Measurements from ENCODE around the gene BTG4.

BTG4 gene

GRCh38 chr11:111479666-111480065 is 32.5 kb downstream of the BTG4 start:
- DNase-seq, result no peak

DNA sequence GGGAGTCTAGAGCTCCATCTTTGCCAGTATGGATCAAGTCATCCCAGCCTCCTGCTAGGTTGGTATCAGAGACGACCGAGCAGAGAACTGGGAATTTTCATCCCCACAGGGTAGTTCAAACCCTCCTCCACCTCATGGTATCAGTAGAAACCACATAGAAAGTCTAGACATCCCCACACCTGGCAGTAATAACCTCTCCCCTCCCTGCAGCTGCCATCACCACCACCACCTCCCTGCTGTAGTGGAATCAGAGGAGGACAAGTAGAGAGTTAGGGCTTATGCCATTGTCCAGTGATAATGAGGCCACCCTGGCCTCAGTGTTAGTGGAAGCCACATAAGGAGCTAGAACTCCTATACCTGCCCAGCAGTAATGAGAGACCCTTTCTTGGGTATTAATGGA is 34.3 kb downstream of the BTG4 start:
- no peak for DNase-seq

DNA sequence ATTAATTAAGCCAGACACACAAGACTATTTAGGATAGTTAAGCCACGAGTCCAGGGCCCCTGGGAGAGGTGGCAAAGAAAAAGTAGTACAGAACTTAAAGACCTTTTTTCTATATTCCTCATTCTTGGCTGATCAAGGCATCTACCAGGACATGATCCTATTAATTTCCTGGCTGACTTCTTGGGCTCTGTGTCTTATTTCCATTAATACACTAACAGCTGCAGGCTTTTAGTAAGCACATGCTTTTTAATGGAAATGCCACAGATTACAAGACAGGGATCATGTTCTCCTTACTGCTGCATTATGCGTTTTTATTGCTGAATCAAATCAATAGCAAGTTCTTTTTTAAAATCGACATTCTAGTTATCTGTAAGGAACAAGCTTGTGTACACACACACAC is 35.2 kb downstream of the BTG4 start:
- no peak for DNase-seq

DNA sequence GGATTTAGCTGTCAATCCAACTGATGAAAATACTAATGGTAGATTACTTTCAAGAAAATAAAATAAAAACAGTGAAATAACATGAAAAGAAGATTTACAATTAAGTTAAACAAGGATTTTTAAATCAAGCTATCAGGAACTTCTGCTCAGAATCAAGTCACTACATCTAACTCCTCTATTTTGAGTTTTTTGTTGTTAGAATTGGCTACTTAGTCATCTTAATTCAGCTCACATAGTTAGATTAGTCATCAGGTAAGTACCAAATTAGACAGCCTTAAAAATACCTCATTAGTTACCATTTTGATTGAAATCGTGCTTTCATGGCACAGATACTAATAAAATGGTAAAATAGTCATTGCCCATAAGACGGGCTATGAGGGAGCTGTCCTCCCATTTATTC is 35.8 kb downstream of the BTG4 start:
- no peak for DNase-seq

GRCh38 chr11:111474432-111474831 is 37.8 kb downstream of the BTG4 start:
- no peak for DNase-seq

- DNase-seq, result no peak
These were observed 40.0 kb downstream of the BTG4 start for GRCh38 chr11:111472228-111472627.

DNA sequence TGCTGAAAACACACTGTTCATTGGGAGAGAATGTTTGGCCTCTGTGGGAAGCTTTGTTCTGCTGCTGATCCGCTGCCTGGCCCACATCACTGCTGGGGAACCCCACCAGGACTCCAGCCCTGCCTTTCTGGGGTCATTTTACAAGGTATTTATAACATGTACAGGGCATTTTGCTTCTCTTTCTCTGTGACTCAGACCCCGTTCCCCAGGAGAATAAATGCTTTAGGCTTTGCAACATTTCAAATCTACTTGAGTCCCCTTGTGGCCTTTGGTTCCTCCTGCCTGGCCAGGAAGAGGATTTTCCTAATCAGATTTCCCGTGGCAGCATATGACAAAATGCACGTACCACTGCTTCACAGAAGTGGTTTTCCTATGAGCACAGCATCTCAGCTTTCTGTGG is 43.0 kb downstream of the BTG4 start:
- no peak for DNase-seq

GRCh38 chr11:111466615-111467014 is 45.6 kb downstream of the BTG4 start:
- no peak for DNase-seq

GRCh38 chr11:111465400-111465799 is 46.8 kb downstream of the BTG4 start:
- no peak for DNase-seq

GRCh38 chr11:111463276-111463675 is 48.9 kb downstream of the BTG4 start:
- no peak for DNase-seq

DNA sequence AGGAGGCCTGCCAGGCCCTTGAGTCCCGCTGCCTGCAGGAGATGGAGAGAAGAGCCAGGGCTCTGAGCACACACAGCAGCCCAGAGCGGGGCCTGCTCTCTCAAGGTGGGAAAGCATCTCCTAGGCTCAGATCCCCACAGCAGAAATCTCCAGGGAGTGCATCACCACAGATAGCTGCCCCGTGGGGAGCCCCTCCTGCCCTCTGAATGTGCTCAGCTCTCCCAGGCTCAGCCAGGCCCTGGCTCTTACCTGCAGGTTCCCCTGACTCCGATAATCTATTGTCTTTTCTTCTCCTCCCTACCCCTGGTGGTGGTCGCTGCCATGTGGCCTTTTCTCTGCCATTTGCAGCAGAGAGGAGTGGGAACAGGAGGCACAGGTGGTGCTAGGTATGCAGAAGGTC is 49.9 kb downstream of the BTG4 start:
- DNase-seq, result no peak

DNA sequence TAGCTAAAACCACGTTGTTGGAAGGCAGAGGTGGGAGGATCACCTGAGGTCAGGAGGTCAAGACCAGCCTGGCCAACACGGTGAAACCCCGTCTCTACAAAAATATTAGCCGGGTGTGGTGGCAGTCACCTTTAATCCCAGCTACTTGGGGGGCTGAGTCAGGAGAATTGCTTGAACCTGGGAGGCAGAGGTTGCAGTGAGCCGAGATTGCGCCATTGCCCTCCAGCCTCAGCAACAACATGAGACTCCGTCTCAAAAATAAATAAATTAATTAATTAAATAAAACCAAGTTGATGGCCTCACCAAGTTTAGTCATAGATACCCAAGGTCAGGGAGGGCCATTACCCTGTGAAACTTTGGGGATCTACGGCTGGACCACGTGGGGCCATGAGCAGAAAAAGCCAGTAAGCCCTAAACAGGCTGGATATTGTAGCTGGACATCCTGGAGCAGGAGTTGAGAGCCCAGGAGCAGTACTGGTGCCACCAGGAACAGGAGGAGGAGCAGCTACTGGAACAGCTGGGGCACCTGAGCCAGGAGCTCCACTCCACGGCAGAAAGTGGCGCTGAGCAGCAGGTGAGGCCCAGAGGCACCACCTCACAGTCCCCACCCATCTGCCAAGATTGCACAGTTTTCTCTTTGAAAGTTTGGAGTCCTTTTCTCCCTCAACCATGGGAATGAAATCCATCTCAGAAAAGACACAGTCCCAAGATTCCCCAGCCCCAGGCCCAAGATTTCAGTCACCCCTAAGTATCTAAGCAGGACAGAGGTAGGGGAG is 50.5 kb downstream of the BTG4 start:
- no peak for DNase-seq

GRCh38 chr11:111460856-111461255 is 51.3 kb downstream of the BTG4 start:
- DNase-seq, result no peak

DNA sequence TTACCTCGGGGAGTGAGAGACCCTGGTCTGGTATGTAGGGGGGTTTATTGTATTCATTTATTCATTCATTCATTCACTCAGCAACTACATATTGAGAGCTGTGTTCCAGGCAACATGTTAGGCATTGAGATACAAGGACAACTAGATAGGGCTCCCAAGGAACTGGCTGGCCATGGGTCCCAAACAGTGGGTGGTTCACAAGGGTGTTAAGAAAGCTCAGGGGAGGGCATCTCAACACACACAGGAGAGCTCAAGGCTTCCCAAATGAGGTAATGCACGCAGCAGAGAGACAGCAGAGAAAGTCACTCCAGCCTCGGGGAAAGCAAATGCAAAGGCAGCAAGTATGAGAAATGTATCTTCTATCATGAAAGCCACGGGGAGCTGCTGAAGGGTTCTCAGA is 51.8 kb downstream of the BTG4 start:
- DNase-seq, result no peak

GRCh38 chr11:111459506-111460270 is 52.5 kb downstream of the BTG4 start:
- no peak for DNase-seq

GRCh38 chr11:111457731-111458368 is 54.3 kb downstream of the BTG4 start:
- DNase-seq, result no peak

DNA sequence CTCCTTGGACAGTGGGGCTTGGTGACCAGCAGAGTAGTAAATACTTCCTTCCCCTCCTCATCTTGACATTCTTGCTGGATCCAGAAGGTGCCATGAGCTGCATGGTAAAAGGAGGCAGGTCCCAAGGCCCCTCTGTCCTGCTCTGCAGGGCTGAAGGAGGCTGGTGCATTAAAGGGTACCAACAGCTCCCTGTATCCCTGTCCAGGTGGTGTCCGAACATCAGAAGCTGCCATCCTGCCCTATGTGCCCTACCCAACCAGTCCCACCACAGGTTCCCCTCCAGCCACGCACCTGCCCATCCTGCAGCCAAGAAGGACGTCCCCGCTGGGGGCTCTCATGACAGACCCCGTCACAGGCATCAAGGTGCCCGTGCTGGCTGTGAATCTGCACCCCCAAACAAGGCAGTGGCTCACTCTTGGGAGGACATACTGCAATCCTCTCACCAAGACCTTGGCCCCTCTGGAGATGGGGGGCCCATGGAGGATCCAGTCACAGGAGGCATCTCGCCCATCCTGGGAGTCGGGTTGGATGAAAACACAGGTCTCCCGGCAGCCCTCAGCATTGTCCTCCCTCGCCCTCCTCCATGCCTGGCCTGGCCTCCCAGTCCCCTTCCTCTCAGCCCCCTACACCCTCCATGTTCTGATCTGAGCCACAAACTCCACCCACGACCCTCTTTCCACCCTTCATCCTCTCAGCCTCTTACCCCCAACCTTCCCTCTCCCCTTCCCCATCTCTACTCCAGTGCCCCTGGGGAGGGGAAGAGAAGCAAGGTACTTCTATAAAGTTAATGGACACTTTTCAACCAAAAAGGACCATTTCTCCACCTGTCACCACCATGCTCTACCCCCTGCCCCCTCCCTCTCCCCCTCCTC is 55.1 kb downstream of the BTG4 start:
- DNase-seq, result no peak

DNA sequence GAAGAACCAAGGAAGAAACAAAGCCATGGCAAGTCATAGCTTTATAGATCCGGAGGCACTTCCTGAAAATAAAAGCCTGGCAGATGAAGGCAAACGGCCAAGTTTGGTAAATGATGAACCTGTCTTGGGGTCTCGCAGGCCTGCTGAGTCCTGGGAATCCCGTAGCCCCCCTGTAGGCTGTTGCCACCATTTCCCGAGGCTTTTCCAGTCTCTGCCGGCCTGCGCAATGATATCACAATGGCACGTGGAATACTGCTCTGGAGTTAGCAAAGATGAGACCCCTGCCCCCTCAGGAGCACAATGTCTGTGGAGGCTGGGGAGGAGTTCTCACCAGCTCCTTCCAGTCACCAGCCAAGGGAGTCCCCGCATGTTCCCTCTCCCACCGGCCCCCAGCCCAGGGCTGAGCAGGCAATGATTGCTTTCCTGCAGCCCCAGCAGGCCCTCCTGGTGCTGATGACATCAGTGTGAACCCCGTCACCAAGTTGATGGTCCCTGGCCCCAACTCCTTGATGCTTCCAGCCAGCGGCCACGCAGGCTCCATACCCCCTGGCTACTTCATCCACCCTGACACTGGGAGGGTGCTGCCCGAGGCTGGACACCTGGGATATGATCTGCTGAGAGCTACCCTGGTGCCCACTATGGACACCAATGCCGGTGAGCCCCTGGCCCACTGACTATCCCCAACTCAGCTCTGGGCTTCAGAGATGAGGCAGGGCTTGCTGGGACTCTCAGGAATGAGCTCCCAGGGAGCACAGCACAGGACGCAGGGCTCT is 55.9 kb downstream of the BTG4 start:
- DNase-seq, result no peak

GRCh38 chr11:111455291-111456085 is 56.7 kb downstream of the BTG4 start:
- peak; percentile 12 to 34 for DNase-seq

DNA sequence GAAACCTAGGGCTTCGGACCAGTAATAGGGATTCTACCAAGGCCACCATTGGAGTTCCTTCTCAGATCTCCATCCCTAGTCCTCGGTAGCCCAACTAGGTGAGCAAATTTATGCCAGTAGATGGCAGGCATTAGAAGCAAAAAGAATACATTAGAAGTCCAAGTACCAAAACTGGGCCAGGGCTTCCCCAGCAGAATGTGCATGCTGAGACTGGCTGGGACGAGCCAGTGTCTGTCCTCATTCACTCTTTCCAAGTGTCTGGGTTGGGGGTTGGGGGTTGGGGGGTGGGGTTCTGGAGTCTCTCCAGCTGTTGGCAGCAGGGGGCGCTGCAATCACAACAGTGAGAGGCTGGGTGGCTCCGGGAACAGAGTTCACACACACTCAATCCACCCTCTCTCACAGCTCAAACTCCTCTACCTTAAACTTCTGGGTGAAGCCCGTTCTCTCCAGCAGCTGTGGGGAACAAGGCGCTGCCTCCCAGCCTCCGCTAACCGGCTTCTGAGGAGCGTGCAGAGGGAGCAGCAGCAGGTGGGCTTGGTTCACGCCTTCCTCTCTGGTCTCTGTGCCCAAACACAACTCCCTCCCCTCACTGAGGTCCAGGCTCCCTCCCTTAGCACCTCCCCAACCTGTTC is 57.5 kb downstream of the BTG4 start:
- DNase-seq, result peak; percentile 30 to 47
